GM10266 (cell line): ENCODE results near the gene HLA-DPA1.
A peak's percentile ranks its signal among the peaks of the same experiment; 100 is the strongest.

ENCODE experiments used
- DNase-seq: peaks from one replicate; pipeline ENCODE4 v3.0.0; 2012; ENCODE audit errors: extremely low spot score
- CTCF ChIP-seq: IDR thresholded peaks from 2 replicates; pipeline ENCODE4 v1.5.1; 2012; ENCODE audit warnings: mild to moderate bottlenecking, low read depth; ENCODE audit not compliant: control insufficient read depth, insufficient read depth; ENCODE audit errors: missing control alignments

The HLA-DPA1 gene

DNA sequence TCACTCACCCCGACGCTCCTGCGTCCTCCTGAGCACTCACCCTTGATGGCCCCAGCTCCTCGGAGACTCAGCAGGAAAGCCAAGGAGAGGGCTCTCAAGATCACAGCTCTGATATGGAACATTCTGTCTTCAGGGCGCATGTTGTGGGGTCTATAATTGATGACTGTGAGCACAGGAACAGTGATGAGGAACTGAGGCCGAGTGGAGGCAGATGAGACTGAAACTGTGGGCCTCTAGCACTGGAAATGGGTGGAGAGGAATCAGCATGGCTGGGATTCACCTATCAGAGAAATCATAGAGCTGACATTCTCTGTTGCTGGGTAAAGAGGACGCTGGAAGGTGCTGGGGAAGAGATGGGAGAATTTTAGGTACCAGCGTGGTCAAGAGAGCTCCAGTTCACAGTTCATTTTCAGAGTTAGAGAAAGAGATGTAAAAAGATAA, at the start of gene HLA-DPA1:
TSS of gene HLA-DPA1 (minus strand) at position 219 of the 441 bp plus-strand sequence.
- DNase-seq, result peak; percentile 90
- no peak for TF ChIP-seq CTCF

DNA sequence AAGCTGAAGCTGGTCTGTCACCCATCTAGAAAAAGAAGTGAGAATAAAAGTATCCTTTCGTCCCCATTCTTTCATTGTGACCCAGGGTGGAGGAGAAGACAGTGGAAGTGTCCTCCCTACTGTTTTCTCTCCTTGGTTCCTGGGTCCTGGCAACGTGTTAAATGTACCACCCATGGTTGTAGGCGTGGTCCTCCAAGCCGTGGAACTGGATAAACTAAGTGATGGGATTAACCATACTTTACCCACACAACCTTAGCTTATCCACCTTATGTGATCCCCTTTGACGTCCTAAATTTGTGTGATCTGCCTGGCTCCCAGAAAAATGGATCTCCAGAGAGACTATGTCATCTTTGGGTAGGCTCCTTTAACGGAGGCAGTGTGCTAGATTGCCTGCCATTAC, 49.7 kb upstream of the HLA-DPA1 start:
- TF ChIP-seq CTCF, result no peak
- DNase-seq, result no peak

GRCh38 chr6:33120001-33120400, 46.6 kb upstream of the HLA-DPA1 start:
- no peak for TF ChIP-seq CTCF
- no peak for DNase-seq

DNA sequence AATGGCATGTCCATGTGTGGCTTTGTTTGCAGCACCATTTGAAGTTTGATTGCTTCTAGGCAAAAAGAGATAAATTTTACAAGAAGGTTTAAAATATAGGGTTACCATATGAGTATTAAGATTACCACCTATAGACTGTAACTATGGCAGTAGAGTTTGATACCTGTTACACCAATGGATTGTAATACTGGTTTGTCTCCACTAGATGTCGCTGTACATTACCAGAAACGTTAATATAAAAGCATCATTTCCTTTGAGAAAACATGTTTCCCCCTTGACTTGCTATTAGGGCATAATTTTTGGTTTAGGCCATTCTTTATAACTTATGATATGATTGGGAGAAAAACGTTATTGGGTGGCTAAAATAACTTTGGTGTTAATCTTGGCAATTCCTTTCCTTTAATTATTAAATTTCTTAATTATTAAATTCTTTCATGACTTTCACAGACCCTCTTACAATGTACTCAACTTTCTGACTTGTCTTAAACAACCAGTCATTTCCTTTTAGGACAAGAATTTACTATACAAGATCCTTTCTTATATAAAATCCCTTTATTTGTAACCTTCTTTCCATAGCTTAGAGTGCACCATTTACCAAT, 45.2 kb upstream of the HLA-DPA1 start:
- peak; percentile 26 for DNase-seq

DNA sequence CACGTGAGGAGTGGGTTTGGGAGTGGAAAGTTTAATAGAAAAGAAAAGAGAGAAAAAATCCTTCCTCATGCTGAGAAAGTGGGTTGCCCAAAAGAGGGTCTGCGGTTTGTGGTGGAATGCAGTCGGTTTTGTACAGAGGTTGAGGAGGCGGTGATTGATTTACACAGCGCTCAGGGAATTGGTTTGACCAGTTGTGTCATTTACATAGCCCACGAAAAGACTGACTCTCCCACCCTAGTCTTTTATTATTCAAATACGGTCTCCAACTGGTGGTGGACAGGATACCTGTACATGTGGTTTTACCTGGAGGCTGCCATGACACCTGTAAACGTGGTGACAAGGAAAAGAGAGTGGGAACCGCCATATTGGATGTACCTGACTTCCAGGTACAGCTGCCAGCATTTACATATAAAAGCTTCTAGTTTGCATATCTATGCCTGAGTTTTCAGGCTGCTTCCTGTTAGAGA, 44.4 kb upstream of the HLA-DPA1 start:
- DNase-seq, result peak; percentile 15

More for the DNA sequence above, 45.2 kb upstream of the HLA-DPA1 start:
- peak; percentile 67 for TF ChIP-seq CTCF

GRCh38 chr6:33116841-33117711, 43.6 kb upstream of the HLA-DPA1 start:
- no peak for DNase-seq

More for the DNA sequence above, 44.4 kb upstream of the HLA-DPA1 start:
- no peak for TF ChIP-seq CTCF

More at GRCh38 chr6:33116841-33117711, 43.6 kb upstream of the HLA-DPA1 start:
- TF ChIP-seq CTCF, result no peak
